ENCODE measurements around the gene ADH1B.
"Not testable (repeated sequence)": the region's sequence is repeated elsewhere in the genome, so short reads cannot be mapped to it uniquely, and the experiment has no call there.

The ADH1B gene

GRCh38 chr4:99351487-99351886 is 30.3 kb upstream of the ADH1B start:
- TF ChIP-seq, protein P1, sequence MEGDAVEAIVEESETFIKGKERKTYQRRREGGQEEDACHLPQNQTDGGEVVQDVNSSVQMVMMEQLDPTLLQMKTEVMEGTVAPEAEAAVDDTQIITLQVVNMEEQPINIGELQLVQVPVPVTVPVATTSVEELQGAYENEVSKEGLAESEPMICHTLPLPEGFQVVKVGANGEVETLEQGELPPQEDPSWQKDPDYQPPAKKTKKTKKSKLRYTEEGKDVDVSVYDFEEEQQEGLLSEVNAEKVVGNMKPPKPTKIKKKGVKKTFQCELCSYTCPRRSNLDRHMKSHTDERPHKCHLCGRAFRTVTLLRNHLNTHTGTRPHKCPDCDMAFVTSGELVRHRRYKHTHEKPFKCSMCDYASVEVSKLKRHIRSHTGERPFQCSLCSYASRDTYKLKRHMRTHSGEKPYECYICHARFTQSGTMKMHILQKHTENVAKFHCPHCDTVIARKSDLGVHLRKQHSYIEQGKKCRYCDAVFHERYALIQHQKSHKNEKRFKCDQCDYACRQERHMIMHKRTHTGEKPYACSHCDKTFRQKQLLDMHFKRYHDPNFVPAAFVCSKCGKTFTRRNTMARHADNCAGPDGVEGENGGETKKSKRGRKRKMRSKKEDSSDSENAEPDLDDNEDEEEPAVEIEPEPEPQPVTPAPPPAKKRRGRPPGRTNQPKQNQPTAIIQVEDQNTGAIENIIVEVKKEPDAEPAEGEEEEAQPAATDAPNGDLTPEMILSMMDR (IDR thresholded peaks at IDR 0.05; ENCODE audit: unreplicated experiment in 3 of 3), result no peak
- H3K27me3 Mint-ChIP-seq (ENCODE audit: low read depth), result no peaks in the 10 kb centered on the region
- no peak overlapping the region for H3K4me3 Mint-ChIP-seq
- H3K9me3 Mint-ChIP-seq, result peaks cover 22% of the 10 kb centered on the region
- H3K4me1 Mint-ChIP-seq, result peaks cover 7% of the 10 kb centered on the region
- H3K27ac Mint-ChIP-seq, result no peak overlapping the region
- no peaks in the 10 kb centered on the region for H3K36me3 Mint-ChIP-seq (ENCODE audit: low read depth)

DNA sequence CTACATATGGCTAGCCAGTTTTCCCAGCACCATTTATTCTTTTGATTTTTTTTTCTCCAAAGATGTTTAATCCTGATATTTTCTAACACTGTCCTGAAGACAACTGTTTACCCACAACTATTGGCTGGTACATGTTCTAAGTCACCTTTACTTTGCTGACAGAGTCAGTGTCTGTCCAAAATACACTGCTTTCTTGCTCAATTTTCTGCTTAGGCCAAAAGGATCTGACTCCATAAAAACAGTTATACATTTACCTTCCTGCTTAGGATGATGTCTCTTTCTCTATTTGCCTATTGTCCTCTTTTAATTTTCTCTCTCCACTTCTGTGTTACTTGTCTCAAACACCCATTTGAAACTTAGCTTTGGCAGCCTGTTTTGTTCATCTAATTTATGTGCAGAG is 28.1 kb upstream of the ADH1B start:
- Mint-ChIP-seq H3K36me3 (ENCODE audit: low read depth) (no peaks in the 10 kb centered on the region), H3K27ac (peak overlapping the region in 2 of 3 experiments; percentile 23 to 59)
- TF ChIP-seq, protein P1 (IDR thresholded peaks at IDR 0.05; ENCODE audit: unreplicated experiment in 3 of 3), result no peak

DNA sequence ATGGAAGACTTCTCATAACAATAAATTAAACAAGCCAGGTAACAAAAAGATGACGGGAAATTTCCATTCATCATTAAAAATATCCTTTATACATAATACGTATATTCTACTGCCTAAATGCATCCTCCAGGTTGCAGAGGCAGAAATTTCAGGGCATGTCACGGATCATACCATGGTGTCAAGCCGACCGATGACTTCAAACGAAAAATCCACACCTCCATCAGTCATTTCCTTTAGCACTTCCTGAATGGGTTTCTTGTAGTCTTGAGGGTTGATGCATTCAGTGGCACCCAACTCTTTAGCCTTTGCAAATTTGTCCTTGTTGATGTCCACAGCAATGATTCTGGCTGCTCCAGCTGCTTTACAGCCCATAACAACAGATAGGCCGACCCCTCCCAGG is 21.4 kb upstream of the ADH1B start:
- H3K27me3 Mint-ChIP-seq (ENCODE audit: low read depth); H3K36me3 Mint-ChIP-seq (ENCODE audit: low read depth); H3K9me3 Mint-ChIP-seq; H3K4me1 Mint-ChIP-seq; H3K4me3 Mint-ChIP-seq; H3K27ac Mint-ChIP-seq: not testable (repeated sequence)

More for the DNA sequence above, 28.1 kb upstream of the ADH1B start:
- H3K9me3 Mint-ChIP-seq, result peaks cover 9% of the 10 kb centered on the region
- H3K4me3 Mint-ChIP-seq, result no peak overlapping the region
- peaks cover 10% of the 10 kb centered on the region for H3K4me1 Mint-ChIP-seq
- H3K27me3 Mint-ChIP-seq (ENCODE audit: low read depth), result no peaks in the 10 kb centered on the region

- no peak overlapping the region for H3K4me3 Mint-ChIP-seq
- no peak overlapping the region for H3K27ac Mint-ChIP-seq
- H3K4me1 Mint-ChIP-seq, result peaks cover 3% of the 10 kb centered on the region
- TF ChIP-seq, protein P1 (IDR thresholded peaks at IDR 0.05; ENCODE audit: unreplicated experiment in 3 of 3), result no peak
- no peaks in the 10 kb centered on the region for H3K9me3 Mint-ChIP-seq
- H3K27me3 Mint-ChIP-seq (ENCODE audit: low read depth), result no peaks in the 10 kb centered on the region
- no peaks in the 10 kb centered on the region for H3K36me3 Mint-ChIP-seq (ENCODE audit: low read depth)
These were observed 20.2 kb upstream of the ADH1B start for GRCh38 chr4:99341426-99341825.

DNA sequence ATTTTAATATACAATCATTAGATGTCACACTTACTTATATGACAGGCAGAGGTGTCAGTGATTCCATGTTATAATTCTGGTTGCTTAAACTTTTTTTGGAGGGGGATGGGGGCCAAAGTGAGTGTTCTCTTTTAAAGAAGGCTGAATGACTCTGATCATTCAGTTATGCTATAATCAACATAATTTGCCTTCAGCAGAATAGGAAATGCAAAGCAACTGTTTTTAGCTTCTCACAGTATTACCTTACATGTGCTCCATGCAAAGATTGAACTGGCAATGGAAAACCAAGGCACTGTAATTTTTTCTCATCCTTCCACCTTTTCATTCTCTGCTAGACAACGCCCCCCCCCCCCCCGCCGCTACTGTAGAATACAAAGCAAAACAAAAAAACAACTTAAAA is 18.0 kb upstream of the ADH1B start:
- H3K36me3 Mint-ChIP-seq (ENCODE audit: low read depth), result no peaks in the 10 kb centered on the region
- peak overlapping the region in 1 of 3 experiments; percentile 38 for H3K27ac Mint-ChIP-seq
- no peaks in the 10 kb centered on the region for H3K4me1 Mint-ChIP-seq
- H3K27me3 Mint-ChIP-seq (ENCODE audit: low read depth), result no peaks in the 10 kb centered on the region
- no peaks in the 10 kb centered on the region for H3K9me3 Mint-ChIP-seq
- TF ChIP-seq, protein P1 (IDR thresholded peaks at IDR 0.05; ENCODE audit: unreplicated experiment in 3 of 3), result no peak
- H3K4me3 Mint-ChIP-seq, result no peak overlapping the region

GRCh38 chr4:99336553-99336952 is 15.4 kb upstream of the ADH1B start:
- no peaks in the 10 kb centered on the region for H3K9me3 Mint-ChIP-seq
- no peaks in the 10 kb centered on the region for H3K36me3 Mint-ChIP-seq (ENCODE audit: low read depth)
- no peak overlapping the region for H3K4me3 Mint-ChIP-seq
- TF ChIP-seq, protein P1 (IDR thresholded peaks at IDR 0.05; ENCODE audit: unreplicated experiment in 3 of 3), result no peak
- no peaks in the 10 kb centered on the region for H3K4me1 Mint-ChIP-seq
- no peaks in the 10 kb centered on the region for H3K27me3 Mint-ChIP-seq (ENCODE audit: low read depth)
- no peak overlapping the region for H3K27ac Mint-ChIP-seq
